Prostate gland (tissue), 2 donors: ENCODE measurements around the gene EPHB3.

Source experiments
- POLR2A ChIP-seq: fragments of 450-650 bp; IDR thresholded peaks from one replicate; pipeline ENCODE4 v1.6.1; 2016; ENCODE audit warnings: antibody characterized with exemption, mild to moderate bottlenecking
- POLR2AphosphoS5 ChIP-seq: sonication (generic); formaldehyde crosslinking; IDR thresholded peaks from one replicate; pipeline ENCODE4 v1.6.1; 2017; ENCODE audit warnings: antibody characterized with exemption
- TF ChIP-seq, protein P1 (sequence below), 4 experiments: fragments of 200-600 bp in 2 of 4; fragments of 450-650 bp in 2 of 4; sonication (generic) in 2 of 4; IDR thresholded peaks; 1 replicate in 3 of 4; 2 replicates in 1 of 4; pipeline ENCODE4 v1.5.1; 2016 to 2019; ENCODE audit warnings: antibody characterized with exemption in 4 of 4, mild to moderate bottlenecking in 2 of 4, moderate library complexity in 2 of 4

DNA sequence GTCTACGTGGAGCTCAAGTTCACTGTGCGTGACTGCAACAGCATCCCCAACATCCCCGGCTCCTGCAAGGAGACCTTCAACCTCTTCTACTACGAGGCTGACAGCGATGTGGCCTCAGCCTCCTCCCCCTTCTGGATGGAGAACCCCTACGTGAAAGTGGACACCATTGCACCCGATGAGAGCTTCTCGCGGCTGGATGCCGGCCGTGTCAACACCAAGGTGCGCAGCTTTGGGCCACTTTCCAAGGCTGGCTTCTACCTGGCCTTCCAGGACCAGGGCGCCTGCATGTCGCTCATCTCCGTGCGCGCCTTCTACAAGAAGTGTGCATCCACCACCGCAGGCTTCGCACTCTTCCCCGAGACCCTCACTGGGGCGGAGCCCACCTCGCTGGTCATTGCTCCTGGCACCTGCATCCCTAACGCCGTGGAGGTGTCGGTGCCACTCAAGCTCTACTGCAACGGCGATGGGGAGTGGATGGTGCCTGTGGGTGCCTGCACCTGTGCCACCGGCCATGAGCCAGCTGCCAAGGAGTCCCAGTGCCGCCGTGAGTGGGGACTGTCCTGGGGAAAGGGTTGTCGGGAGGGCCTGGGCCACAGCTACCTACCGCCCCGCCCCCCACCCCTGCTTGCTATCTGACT is 11.2 kb downstream of the EPHB3 start:
- TF ChIP-seq, protein P1, sequence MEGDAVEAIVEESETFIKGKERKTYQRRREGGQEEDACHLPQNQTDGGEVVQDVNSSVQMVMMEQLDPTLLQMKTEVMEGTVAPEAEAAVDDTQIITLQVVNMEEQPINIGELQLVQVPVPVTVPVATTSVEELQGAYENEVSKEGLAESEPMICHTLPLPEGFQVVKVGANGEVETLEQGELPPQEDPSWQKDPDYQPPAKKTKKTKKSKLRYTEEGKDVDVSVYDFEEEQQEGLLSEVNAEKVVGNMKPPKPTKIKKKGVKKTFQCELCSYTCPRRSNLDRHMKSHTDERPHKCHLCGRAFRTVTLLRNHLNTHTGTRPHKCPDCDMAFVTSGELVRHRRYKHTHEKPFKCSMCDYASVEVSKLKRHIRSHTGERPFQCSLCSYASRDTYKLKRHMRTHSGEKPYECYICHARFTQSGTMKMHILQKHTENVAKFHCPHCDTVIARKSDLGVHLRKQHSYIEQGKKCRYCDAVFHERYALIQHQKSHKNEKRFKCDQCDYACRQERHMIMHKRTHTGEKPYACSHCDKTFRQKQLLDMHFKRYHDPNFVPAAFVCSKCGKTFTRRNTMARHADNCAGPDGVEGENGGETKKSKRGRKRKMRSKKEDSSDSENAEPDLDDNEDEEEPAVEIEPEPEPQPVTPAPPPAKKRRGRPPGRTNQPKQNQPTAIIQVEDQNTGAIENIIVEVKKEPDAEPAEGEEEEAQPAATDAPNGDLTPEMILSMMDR (IDR thresholded peaks at IDR 0.05), result no peak
- no peak for TF ChIP-seq POLR2AphosphoS5
- no peak for TF ChIP-seq POLR2A
